GM18499 (cell line): Measurements from ENCODE around the gene CEP85.
"Not testable (repeated sequence)": the region's sequence is repeated elsewhere in the genome, so short reads cannot be mapped to it uniquely, and the experiment has no call there.

Experiments used
- ATAC-seq: cut with Tn5 transposase; IDR thresholded peaks from one replicate; pipeline ENCODE4 v1.9.1; 2021; ENCODE audit warnings: moderate number of reproducible peaks; ENCODE audit not compliant: insufficient read depth, unreplicated experiment

CEP85 gene

GRCh38 chr1:26287033-26287711 is 53.2 kb downstream of the CEP85 start:
- ATAC-seq = no peak

DNA sequence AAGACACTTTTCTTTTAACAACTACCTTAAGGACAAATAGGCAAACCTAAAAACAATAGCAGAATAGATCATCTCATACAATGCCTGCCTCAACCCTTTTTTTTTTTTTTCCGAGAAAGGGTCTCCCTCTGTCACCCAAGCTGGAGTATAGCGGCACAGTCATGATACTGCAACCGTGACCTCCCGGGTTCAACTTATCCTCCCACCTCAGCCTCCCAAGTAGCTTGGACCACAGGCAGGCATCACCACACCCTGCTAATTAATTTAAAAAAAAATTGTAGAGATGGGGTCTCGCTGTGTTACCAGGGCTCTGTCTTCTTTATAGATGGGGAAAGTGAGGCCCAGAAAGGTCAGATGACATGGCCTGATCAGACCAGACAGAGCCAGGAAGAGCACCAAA is 53.8 kb downstream of the CEP85 start:
- ATAC-seq = no peak

GRCh38 chr1:26288311-26288941 is 54.4 kb downstream of the CEP85 start:
- no peak for ATAC-seq

DNA sequence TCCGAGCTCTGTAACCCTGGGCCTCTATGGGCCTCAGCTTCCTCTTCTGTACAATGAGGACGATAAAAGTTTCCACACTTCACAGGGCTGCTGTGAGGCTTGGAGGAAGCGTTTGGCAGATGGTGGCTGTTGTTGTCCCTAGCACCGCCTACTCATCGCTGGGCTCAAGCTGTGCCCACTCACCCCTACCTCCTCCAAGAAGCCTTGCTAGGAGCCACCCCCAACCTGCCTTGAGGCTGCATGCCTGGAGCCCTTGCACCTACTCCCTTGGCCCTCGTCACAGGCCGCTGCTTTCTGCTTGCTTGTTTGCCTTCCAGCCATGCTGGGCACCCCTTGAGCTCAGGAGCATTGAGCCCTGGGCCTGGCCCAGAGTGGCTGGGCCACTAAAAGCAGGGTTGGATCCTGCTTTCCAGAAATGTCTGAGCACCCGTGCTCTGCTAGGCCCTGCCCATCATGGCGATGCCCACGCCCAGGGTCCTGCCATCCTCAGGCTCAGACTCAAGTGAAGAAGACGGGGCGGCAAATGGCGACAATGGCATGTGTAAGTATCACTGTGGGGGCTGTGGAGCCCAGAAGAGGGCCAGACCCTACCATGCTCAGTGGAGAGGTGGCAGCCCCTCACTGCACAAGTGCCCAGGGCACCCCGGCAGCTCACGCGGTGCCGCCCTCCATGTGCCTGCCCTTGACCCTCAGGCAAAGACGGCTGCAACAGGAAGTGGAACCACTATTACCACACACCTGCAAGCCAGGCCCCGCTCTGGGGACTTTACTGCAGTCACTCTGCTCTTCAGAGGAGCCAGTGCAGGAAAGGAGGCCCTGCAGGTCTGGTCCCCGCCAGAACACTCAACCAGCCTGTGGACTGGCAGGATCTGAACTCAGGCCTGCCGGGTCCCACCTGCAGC is 55.4 kb downstream of the CEP85 start:
- no peak for ATAC-seq

DNA sequence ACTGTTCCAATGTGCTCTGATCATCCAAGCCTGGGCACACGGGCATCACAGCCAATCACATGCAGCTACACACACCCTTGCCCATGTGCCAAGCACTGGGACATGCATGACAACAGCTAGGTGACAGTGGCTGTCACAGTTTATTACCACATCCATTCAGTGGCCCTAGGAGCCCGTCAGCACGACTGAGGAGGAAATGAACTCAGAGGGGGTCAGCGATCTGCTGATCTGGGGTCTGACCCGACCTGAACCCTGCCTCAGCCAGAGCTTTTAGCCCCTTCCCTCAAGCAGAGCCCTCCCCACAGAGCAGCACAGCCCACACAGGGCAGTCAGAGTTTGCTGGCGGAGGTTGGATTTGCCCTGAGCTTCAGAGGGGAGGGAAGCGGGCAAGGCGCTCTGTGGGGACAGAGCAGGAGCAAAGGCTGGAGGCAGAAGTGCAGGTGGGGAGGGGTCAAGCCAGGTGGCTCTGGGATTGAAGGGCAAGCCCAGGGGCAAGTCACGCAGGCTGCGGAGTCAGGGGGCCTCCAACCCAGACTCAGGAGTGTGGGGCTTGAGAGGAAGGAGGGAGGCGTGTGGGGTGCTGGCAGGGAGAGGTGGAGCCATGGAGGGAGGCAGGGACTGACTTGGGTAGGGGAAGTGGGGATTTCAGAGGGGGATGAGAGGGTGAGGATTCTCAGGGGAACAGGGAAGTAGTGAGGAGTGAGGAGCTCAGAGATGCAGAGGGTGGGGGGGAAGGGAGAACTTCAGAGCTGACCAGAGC is 56.3 kb downstream of the CEP85 start:
- ATAC-seq = no peak

- no peak for ATAC-seq
Observed at GRCh38 chr1:26290882-26291261, 56.9 kb downstream of the CEP85 start.

GRCh38 chr1:26291433-26291832 is 57.4 kb downstream of the CEP85 start:
- no peak for ATAC-seq

DNA sequence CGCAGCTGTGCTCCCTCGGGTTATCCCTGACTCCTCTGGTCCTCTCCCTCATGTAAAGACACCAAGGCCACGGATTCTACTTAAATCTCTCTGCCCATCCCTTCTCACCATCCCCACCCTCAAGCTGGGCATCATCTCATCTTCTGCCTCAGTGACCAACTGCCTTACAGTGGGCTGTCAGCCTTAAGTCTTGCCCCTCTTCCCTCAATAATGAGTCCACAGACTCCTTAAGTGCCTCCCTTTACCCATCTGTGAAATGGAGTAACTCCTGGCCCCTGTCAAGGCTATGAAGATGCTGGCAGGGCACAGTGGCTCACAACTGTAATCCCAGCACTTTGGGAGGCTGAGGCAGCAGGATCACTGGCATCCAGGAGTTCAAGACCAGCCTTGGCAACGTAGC is 57.9 kb downstream of the CEP85 start:
- no peak for ATAC-seq

DNA sequence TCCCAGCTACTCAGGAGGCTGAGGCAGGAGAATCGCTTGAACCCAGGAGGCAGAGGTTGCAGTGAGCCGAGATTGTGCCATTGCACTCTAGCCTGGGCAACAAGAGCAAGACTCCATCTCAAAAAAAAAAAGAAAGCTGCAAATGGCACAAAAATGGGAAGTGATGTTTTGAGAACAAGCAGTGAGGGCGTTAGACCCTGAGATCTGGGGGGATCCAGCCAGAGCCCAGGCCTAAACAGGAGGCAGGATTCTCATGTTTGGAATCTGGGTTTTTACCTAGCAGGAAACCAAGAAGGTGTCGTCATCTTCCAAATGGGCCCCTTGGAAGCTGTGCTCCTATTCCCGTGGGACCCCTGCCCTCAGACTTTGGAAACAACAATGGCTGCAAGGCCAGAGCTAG is 58.7 kb downstream of the CEP85 start:
- not testable (repeated sequence) for ATAC-seq

- ATAC-seq = no peak
Observed at GRCh38 chr1:26293911-26294463, 60.0 kb downstream of the CEP85 start.

GRCh38 chr1:26295194-26296138 is 61.5 kb downstream of the CEP85 start:
- ATAC-seq = no peak

DNA sequence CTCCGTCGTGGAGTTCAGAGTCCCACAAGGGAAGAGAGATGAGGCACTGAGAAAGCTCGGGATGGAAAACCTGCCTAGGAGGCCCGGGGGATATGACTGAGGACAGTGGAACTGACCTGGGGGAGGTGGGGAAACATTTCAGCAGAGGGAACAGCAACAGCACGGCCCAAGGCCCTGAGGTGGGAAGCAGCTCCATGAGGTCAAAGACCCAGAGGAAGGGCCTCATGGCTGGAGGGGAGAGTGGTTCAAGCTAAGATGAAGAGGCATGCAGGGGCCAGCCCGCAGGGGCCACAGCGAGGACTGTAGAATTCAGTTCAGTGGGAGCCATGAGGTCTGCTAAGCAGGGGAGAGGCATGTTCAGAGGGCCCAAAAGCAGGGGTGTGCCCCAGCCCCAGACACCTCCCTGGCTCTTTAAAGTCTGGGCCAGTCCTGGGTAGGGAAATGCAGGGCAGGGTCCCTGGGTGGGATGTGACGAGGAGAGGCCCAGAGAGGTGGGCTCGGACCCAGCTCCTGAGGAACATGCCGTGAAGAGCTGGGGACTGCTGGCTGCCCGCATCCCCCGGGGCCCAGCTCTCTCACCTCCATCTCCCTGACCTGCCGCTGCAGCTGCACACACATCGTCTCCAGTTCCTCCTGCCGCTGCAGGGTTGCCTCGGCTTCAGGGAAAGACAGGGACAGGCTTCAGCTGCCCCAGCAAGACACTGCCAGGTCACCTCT is 62.5 kb downstream of the CEP85 start:
- no peak for ATAC-seq

DNA sequence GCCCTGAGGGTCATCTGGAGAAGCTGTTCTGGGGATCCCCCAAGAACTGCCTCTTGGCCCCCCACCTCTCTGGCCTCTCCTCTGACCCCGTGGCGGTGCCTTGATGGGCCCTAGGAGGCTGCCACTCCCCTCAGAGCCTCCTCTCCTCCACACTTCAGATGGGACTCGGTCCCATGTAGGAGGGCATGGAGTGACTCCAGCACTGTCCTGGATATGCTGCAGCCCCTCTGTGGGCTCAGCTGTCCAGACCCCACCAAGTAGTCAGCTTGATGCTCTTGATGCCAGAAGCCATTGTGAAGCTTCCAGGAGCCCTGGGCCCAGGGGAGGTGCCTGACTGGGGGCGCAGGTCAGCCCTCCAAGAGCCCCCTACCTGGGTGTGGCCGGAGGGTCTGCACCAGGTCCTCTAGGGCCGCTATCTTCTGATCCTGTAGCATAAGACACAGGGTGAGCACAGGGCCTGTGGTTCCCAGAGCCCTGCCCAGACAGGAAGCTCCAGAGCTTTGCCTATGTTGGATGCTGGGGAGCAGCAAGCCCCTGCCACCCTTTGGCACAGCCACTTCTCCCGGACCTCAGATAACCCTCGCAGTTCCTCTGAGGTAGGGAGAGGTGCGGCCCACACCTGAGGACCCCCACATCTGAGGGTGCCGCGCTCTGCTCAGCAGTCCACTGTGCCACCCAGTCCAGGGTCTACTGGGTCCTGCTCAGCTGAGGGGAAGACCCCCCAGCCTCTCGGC is 63.2 kb downstream of the CEP85 start:
- ATAC-seq = no peak

GRCh38 chr1:26297791-26298124 is 63.8 kb downstream of the CEP85 start:
- no peak for ATAC-seq

DNA sequence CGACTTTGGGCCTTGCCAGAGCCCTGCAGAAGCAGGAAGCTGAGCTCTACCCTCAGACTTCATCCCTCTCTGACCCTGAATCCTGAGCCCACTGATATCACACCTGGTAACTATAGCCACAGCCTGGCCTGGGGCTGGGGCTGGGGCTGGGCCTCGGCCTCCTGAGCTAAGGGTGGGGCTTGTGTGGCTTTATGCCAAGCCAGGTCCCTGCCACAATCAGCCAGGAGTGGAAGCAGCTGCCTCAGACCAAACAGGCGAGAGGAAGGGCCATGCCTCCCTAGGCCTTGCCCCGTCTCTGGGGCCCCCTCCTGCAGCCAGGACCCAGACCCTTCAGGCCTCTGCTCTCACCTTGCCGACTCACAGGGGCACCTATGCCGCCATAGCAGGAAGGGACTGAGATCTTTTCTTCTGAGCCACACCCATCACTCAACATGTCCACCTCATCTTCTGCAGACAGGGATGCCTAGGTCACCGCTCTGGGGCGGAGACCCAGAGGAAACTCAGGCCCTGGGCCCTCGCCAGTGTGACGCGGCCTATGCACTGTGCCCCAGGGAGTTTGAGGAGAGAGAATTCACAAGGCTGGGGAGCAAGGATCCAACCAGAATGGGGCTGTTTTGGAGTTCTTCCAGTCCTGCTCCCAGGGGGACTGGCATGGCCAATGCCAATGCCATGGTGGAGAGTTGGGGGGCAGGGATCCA is 66.7 kb downstream of the CEP85 start:
- ATAC-seq = no peak

DNA sequence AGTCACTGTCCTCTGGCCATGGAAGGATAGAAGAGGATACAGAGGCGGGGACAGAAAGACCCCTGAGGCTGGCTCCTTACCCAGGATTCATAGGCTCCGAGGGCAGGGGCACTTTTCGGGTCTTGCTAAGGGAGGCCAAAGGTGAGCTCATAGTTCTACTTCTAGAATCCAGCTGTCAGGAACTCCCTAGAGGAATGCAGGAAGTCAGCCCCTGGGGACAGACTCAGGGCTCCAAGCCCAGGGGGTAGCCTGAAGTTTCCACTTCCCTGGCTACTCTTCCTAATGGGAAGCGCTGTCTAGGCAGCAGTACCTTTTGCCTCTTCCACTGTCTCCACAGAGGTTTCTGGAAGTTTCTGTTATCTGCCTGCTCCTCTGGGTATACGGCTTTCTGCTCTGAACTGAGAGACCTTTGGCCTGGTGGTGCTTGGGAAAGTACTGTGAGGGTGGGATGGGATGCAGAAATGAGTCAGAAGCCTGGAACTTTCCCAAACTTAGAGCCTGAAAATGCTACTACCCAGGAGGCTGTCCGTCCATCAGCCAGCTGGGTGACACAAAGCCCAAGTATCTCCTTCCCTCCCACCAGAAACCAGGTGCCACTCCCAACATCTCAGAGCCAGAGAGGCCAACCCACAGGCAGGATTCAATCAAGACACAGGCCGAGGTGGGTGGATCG is 68.9 kb downstream of the CEP85 start:
- ATAC-seq = no peak
